ENCODE measurements around the gene ANKRD44.

The ANKRD44 gene

GRCh38 chr2:197135806-197136205, 174.8 kb downstream of the ANKRD44 start:
- no peaks in the 10 kb centered on the region for H3K36me3 ChIP-seq
- no peaks in the 10 kb centered on the region for H4K20me1 ChIP-seq
- no peak overlapping the region for H3K4me3 ChIP-seq
- H3K27me3 ChIP-seq = no peaks in the 10 kb centered on the region
- H3K9me3 ChIP-seq = no peaks in the 10 kb centered on the region
- H3K9ac ChIP-seq = no peak overlapping the region
- H3K27ac ChIP-seq = no peak overlapping the region
- peaks cover 18% of the 10 kb centered on the region for H3K4me1 ChIP-seq
- no peak overlapping the region for H3K4me2 ChIP-seq
- TF ChIP-seq Cebpa-rat (IDR thresholded peaks at IDR 0.05) = no peak

GRCh38 chr2:197134206-197134605, 176.4 kb downstream of the ANKRD44 start:
- Histone ChIP-seq H3K4me2 (no peak overlapping the region), H3K4me3 (no peak overlapping the region), H3K9me3 (no peaks in the 10 kb centered on the region), H3K27ac (no peak overlapping the region), H4K20me1 (no peaks in the 10 kb centered on the region), H3K4me1 (peaks cover 34% of the 10 kb centered on the region), H3K36me3 (no peaks in the 10 kb centered on the region), H3K27me3 (no peaks in the 10 kb centered on the region), H3K9ac (no peak overlapping the region)
- TF ChIP-seq Cebpa-rat (IDR thresholded peaks at IDR 0.05) = no peak

GRCh38 chr2:197131558-197131855, 179.1 kb downstream of the ANKRD44 start:
- Histone ChIP-seq H3K36me3 (no peaks in the 10 kb centered on the region), H3K4me1 (peaks cover 35% of the 10 kb centered on the region), H3K4me3 (no peak overlapping the region), H4K20me1 (no peaks in the 10 kb centered on the region), H3K9ac (no peak overlapping the region), H3K9me3 (peaks cover 7% of the 10 kb centered on the region; the same call in 1 of the 2 replicates), H3K27ac (0 out of 2 replicates have a peak overlapping the region, but pooled peaks have one; percentile 27), H3K27me3 (no peaks in the 10 kb centered on the region), H3K4me2 (peak overlapping the region; percentile 71)
- TF ChIP-seq Cebpa-rat (IDR thresholded peaks at IDR 0.05) = no peak

GRCh38 chr2:197130318-197130717, 180.3 kb downstream of the ANKRD44 start:
- peak overlapping the region; percentile 36; the same call in 1 of the 2 replicates for H3K27ac ChIP-seq
- H3K9ac ChIP-seq = no peak overlapping the region
- no peaks in the 10 kb centered on the region for H3K27me3 ChIP-seq
- H3K9me3 ChIP-seq = peaks cover 7% of the 10 kb centered on the region; the same call in 1 of the 2 replicates
- H3K36me3 ChIP-seq = no peaks in the 10 kb centered on the region
- peak overlapping the region; percentile 71 for H3K4me2 ChIP-seq
- no peak for TF ChIP-seq Cebpa-rat (IDR thresholded peaks at IDR 0.05)
- no peak overlapping the region for H3K4me3 ChIP-seq
- peaks cover 35% of the 10 kb centered on the region for H3K4me1 ChIP-seq
- H4K20me1 ChIP-seq = no peaks in the 10 kb centered on the region

- H3K9me3 ChIP-seq = peaks cover 7% of the 10 kb centered on the region; the same call in 1 of the 2 replicates
- peaks cover 35% of the 10 kb centered on the region for H3K4me1 ChIP-seq
- no peak for TF ChIP-seq Cebpa-rat (IDR thresholded peaks at IDR 0.05)
- H3K36me3 ChIP-seq = no peaks in the 10 kb centered on the region
- no peak overlapping the region for H3K4me2 ChIP-seq
- H3K27me3 ChIP-seq = no peaks in the 10 kb centered on the region
- no peak overlapping the region for H3K4me3 ChIP-seq
- H3K27ac ChIP-seq = no peak overlapping the region
- H3K9ac ChIP-seq = no peak overlapping the region
- H4K20me1 ChIP-seq = no peaks in the 10 kb centered on the region
Measured at GRCh38 chr2:197128897-197129296, 181.7 kb downstream of the ANKRD44 start.

- no peak overlapping the region for H3K9ac ChIP-seq
- no peak overlapping the region for H3K4me2 ChIP-seq
- peaks cover 35% of the 10 kb centered on the region for H3K4me1 ChIP-seq
- H4K20me1 ChIP-seq = no peaks in the 10 kb centered on the region
- H3K27ac ChIP-seq = no peak overlapping the region
- H3K36me3 ChIP-seq = no peaks in the 10 kb centered on the region
- H3K9me3 ChIP-seq = peaks cover 7% of the 10 kb centered on the region; the same call in 1 of the 2 replicates
- no peak for TF ChIP-seq Cebpa-rat (IDR thresholded peaks at IDR 0.05)
- H3K27me3 ChIP-seq = no peaks in the 10 kb centered on the region
- H3K4me3 ChIP-seq = no peak overlapping the region
Measured at GRCh38 chr2:197128126-197128525, 182.5 kb downstream of the ANKRD44 start.

- no peak overlapping the region for H3K4me3 ChIP-seq
- TF ChIP-seq Cebpa-rat (IDR thresholded peaks at IDR 0.05) = no peak
- no peaks in the 10 kb centered on the region for H4K20me1 ChIP-seq
- H3K9ac ChIP-seq = no peak overlapping the region
- H3K9me3 ChIP-seq = peaks cover 7% of the 10 kb centered on the region; the same call in 1 of the 2 replicates
- H3K27me3 ChIP-seq = no peaks in the 10 kb centered on the region
- peaks cover 33% of the 10 kb centered on the region for H3K4me1 ChIP-seq
- no peak overlapping the region for H3K27ac ChIP-seq
- H3K36me3 ChIP-seq = no peaks in the 10 kb centered on the region
- H3K4me2 ChIP-seq = no peak overlapping the region
Measured at GRCh38 chr2:197126630-197127352, 183.8 kb downstream of the ANKRD44 start.

GRCh38 chr2:197124639-197125390, 185.8 kb downstream of the ANKRD44 start:
- Histone ChIP-seq H3K4me3 (no peak overlapping the region), H3K27me3 (no peaks in the 10 kb centered on the region), H4K20me1 (no peaks in the 10 kb centered on the region), H3K4me1 (peaks cover 17% of the 10 kb centered on the region), H3K4me2 (no peak overlapping the region), H3K9ac (no peak overlapping the region), H3K36me3 (no peaks in the 10 kb centered on the region), H3K27ac (no peak overlapping the region), H3K9me3 (peaks cover 7% of the 10 kb centered on the region; the same call in 1 of the 2 replicates)
- no peak for TF ChIP-seq Cebpa-rat (IDR thresholded peaks at IDR 0.05)

GRCh38 chr2:197122821-197123220, 187.8 kb downstream of the ANKRD44 start:
- Histone ChIP-seq H4K20me1 (no peaks in the 10 kb centered on the region), H3K9me3 (peaks cover 2% of the 10 kb centered on the region; the same call in 1 of the 2 replicates), H3K4me1 (peaks cover 5% of the 10 kb centered on the region; the same call in 1 of the 2 replicates), H3K9ac (no peak overlapping the region), H3K36me3 (no peaks in the 10 kb centered on the region), H3K27ac (no peak overlapping the region), H3K4me3 (no peak overlapping the region), H3K4me2 (no peak overlapping the region), H3K27me3 (no peaks in the 10 kb centered on the region)
- no peak for TF ChIP-seq Cebpa-rat (IDR thresholded peaks at IDR 0.05)

Measured in BLaER1 (cell line).